ENCODE measurements around the gene CNNM2.

DNA sequence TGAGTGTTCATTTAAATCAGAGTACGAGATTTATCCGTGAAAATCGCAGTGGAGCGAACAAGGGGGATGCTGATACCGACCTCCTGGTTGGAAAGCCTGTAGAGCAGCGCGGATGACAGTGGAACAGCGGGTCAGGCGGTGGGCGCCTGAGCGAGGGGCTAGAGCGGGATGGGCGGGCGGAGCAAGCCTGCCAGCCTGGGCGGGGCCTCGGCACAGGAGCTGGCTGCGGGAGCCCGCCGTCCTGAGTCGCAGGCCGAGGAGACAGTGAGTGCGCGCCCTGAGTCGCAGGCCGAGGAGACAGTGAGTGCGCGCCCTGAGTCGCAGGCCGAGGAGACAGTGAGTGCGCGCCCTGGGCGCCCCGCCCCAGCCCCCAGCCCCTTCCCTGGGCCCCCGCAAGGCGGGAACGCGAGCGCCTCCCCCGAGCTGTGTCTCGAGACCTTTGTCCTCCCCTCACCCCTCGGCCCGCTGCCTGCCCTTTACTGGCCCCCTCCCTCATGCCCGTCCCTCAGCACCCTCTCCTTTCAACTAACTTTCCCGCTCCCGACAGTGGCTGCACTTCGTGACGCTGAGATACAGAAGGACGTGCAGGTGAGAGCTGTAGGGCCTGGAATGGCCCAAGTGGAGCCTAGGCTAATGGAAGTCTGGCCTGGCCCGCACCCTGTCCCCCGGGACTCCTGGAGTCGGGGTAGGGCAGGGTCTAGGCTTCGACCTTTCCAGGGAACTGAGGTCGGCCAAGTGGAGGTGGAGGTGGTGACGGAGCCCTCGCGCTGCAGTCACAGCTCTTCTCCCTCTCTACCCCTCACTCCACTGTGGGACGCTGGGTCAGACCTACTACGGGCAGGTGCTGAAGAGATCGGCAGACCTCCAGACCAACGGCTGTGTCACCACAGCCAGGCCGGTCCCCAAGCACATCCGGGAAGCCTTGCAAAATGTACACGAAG is 48.6 kb upstream of the CNNM2 start, which contains the start of gene AS3MT:
- TF ChIP-seq, protein P1, sequence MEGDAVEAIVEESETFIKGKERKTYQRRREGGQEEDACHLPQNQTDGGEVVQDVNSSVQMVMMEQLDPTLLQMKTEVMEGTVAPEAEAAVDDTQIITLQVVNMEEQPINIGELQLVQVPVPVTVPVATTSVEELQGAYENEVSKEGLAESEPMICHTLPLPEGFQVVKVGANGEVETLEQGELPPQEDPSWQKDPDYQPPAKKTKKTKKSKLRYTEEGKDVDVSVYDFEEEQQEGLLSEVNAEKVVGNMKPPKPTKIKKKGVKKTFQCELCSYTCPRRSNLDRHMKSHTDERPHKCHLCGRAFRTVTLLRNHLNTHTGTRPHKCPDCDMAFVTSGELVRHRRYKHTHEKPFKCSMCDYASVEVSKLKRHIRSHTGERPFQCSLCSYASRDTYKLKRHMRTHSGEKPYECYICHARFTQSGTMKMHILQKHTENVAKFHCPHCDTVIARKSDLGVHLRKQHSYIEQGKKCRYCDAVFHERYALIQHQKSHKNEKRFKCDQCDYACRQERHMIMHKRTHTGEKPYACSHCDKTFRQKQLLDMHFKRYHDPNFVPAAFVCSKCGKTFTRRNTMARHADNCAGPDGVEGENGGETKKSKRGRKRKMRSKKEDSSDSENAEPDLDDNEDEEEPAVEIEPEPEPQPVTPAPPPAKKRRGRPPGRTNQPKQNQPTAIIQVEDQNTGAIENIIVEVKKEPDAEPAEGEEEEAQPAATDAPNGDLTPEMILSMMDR (IDR thresholded peaks at IDR 0.05; ENCODE audit: low read length): no peak
- TF ChIP-seq EZH2 (IDR thresholded peaks at IDR 0.05; ENCODE audit: borderline replicate concordance, low read length): no peak
